CD4-positive, alpha-beta T cell treated with Interleukin-4 for 4 hours (primary cell): ENCODE measurements around the gene ARHGEF16.

Source experiments
- DNase-seq: peaks from one replicate; pipeline ENCODE4 v3.0.0-alpha.2; 2020

The ARHGEF16 gene

GRCh38 chr1:3423245-3423829 lies 31.1 kb upstream of the ARHGEF16 start:
- no peak for DNase-seq

- DNase-seq: no peak
These were observed 30.4 kb upstream of the ARHGEF16 start for GRCh38 chr1:3423896-3424611.

- DNase-seq: no peak
These were observed 28.8 kb upstream of the ARHGEF16 start for GRCh38 chr1:3425486-3426215.

- no peak for DNase-seq
These were observed 27.4 kb upstream of the ARHGEF16 start for GRCh38 chr1:3426956-3427535.

GRCh38 chr1:3427711-3428704 lies 26.5 kb upstream of the ARHGEF16 start:
- DNase-seq: no peak

GRCh38 chr1:3428899-3429298 lies 25.6 kb upstream of the ARHGEF16 start:
- DNase-seq: no peak

GRCh38 chr1:3429320-3429719 lies 25.1 kb upstream of the ARHGEF16 start:
- no peak for DNase-seq

- no peak for DNase-seq
These were observed 24.7 kb upstream of the ARHGEF16 start for GRCh38 chr1:3429766-3430165.

- DNase-seq: no peak
These were observed 24.1 kb upstream of the ARHGEF16 start for GRCh38 chr1:3430406-3430805.

GRCh38 chr1:3430820-3431219 lies 23.6 kb upstream of the ARHGEF16 start:
- DNase-seq: no peak

GRCh38 chr1:3431266-3431665 lies 23.2 kb upstream of the ARHGEF16 start:
- no peak for DNase-seq

GRCh38 chr1:3431686-3432085 lies 22.8 kb upstream of the ARHGEF16 start:
- DNase-seq: no peak

GRCh38 chr1:3432306-3432705 lies 22.2 kb upstream of the ARHGEF16 start:
- DNase-seq: no peak

GRCh38 chr1:3433076-3433475 lies 21.4 kb upstream of the ARHGEF16 start:
- DNase-seq: no peak

- no peak for DNase-seq
These were observed 20.7 kb upstream of the ARHGEF16 start for GRCh38 chr1:3433596-3434320.

- no peak for DNase-seq
These were observed 19.9 kb upstream of the ARHGEF16 start for GRCh38 chr1:3434406-3435110.

GRCh38 chr1:3435666-3436065 lies 18.8 kb upstream of the ARHGEF16 start:
- DNase-seq: no peak

GRCh38 chr1:3436451-3436850 lies 18.0 kb upstream of the ARHGEF16 start:
- no peak for DNase-seq

- no peak for DNase-seq
These were observed 17.6 kb upstream of the ARHGEF16 start for GRCh38 chr1:3436901-3437300.

- no peak for DNase-seq
These were observed 15.7 kb upstream of the ARHGEF16 start for GRCh38 chr1:3438661-3439180.
